ENCODE measurements around the gene KPNA1. TPM values are rescaled to one million over a fixed set of nuclear protein-coding genes. Genes with fewer than 3 reads are reported as not detected.
A peak's percentile ranks its signal among the peaks of the same experiment; 100 is the strongest.

The KPNA1 gene
- total RNA-seq, 1 donor from 2014 or later: 22.4 TPM

DNA sequence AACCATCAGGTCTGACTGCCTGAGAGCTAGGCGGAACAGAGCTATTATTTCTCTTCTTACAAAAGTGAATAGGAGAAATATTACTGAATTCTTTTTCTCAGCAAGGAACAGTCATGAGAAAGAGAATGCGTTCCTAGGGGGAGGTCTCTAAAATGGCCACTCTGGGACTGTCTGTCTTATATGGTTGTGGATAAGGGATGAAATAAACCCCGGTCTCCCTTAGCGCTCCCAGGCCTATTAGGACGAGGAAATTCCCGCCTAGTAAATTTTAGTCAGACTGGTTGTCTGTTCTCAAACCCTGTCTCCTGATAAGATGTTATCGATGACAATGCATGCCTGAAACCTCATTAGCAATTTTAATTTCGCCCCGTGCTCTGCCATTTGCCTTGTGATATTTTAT, 78.8 kb downstream of the KPNA1 start:
- Histone ChIP-seq H3K27ac (ENCODE audit: low read depth, low read length) (no peak overlapping the region), H3K36me3 (ENCODE audit: control insufficient read depth in 3 of 3, insufficient read depth in 3 of 3, low read length in 3 of 3) (peaks cover 40 to 59% (median 42%) of the 10 kb centered on the region in 3 donors)

GRCh38 chr3:122430371-122430770, 84.4 kb downstream of the KPNA1 start:
- H3K9ac ChIP-seq (ENCODE audit: low read depth in 1 of 3, low read length in 3 of 3): no peak overlapping the region
- no peak overlapping the region for H3K4me3 ChIP-seq (ENCODE audit: low read length in 3 of 3)
- no peaks in the 10 kb centered on the region for H3K27me3 ChIP-seq (ENCODE audit: control insufficient read depth in 3 of 3, insufficient read depth in 3 of 3, low read length in 3 of 3)
- no peaks in the 10 kb centered on the region for H3K9me3 ChIP-seq (ENCODE audit: control insufficient read depth in 3 of 3, low read length in 3 of 3)
- peaks cover 21 to 46% (median 25%) of the 10 kb centered on the region in 3 donors for H3K36me3 ChIP-seq (ENCODE audit: control insufficient read depth in 3 of 3, insufficient read depth in 3 of 3, low read length in 3 of 3)
- H3K27ac ChIP-seq (ENCODE audit: low read depth, low read length): no peak overlapping the region
- H3K4me1 ChIP-seq (ENCODE audit: control insufficient read depth in 3 of 3, insufficient read depth in 3 of 3, low read length in 3 of 3): no peaks in the 10 kb centered on the region

More for the DNA sequence above, 78.8 kb downstream of the KPNA1 start:
- Histone ChIP-seq H3K27me3 (ENCODE audit: control insufficient read depth in 3 of 3, insufficient read depth in 3 of 3, low read length in 3 of 3) (no peaks in the 10 kb centered on the region), H3K4me3 (ENCODE audit: low read length in 3 of 3) (no peak overlapping the region), H3K9me3 (ENCODE audit: control insufficient read depth in 3 of 3, low read length in 3 of 3) (no peaks in the 10 kb centered on the region), H3K9ac (ENCODE audit: low read depth in 1 of 3, low read length in 3 of 3) (no peak overlapping the region), H3K4me1 (ENCODE audit: control insufficient read depth in 3 of 3, insufficient read depth in 3 of 3, low read length in 3 of 3) (no peaks in the 10 kb centered on the region)

GRCh38 chr3:122427857-122428471, 86.8 kb downstream of the KPNA1 start:
- Histone ChIP-seq H3K27me3 (ENCODE audit: control insufficient read depth in 3 of 3, insufficient read depth in 3 of 3, low read length in 3 of 3) (no peaks in the 10 kb centered on the region), H3K9ac (ENCODE audit: low read depth in 1 of 3, low read length in 3 of 3) (no peak overlapping the region), H3K4me3 (ENCODE audit: low read length in 3 of 3) (no peak overlapping the region), H3K9me3 (ENCODE audit: control insufficient read depth in 3 of 3, low read length in 3 of 3) (no peaks in the 10 kb centered on the region), H3K4me1 (ENCODE audit: control insufficient read depth in 3 of 3, insufficient read depth in 3 of 3, low read length in 3 of 3) (no peaks in the 10 kb centered on the region), H3K27ac (ENCODE audit: low read depth, low read length) (no peak overlapping the region), H3K36me3 (ENCODE audit: control insufficient read depth in 3 of 3, insufficient read depth in 3 of 3, low read length in 3 of 3) (peaks cover 15 to 40% (median 27%) of the 10 kb centered on the region in 3 donors)

DNA sequence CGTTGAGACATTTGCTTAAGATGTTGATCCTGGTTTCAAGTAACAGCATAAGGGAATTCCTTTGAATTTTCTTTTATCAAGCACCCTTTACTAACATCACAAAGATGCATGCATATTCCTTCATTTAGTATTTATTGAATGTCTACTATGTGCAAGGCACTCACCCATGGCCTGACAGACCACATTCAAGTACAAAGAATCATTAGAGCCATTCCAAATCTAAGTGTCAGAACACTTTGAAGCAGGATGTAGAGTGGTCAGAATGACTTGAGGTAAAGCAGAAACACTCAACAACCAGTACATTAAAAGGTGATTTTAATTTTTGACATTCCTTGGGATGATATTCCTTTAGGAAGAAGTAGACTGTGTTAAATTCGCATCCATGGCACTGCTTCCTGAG, 92.9 kb downstream of the KPNA1 start:
- Histone ChIP-seq H3K9me3 (ENCODE audit: control insufficient read depth in 3 of 3, low read length in 3 of 3) (no peaks in the 10 kb centered on the region), H3K36me3 (ENCODE audit: control insufficient read depth in 3 of 3, insufficient read depth in 3 of 3, low read length in 3 of 3) (peaks cover 14 to 20% (median 16%) of the 10 kb centered on the region in 3 donors), H3K9ac (ENCODE audit: low read depth in 1 of 3, low read length in 3 of 3) (no peak overlapping the region), H3K4me3 (ENCODE audit: low read length in 3 of 3) (no peak overlapping the region), H3K4me1 (ENCODE audit: control insufficient read depth in 3 of 3, insufficient read depth in 3 of 3, low read length in 3 of 3) (peaks cover 6 to 13% (median 11%) of the 10 kb centered on the region in 3 donors), H3K27ac (ENCODE audit: low read depth, low read length) (no peak overlapping the region), H3K27me3 (ENCODE audit: control insufficient read depth in 3 of 3, insufficient read depth in 3 of 3, low read length in 3 of 3) (no peaks in the 10 kb centered on the region)

DNA sequence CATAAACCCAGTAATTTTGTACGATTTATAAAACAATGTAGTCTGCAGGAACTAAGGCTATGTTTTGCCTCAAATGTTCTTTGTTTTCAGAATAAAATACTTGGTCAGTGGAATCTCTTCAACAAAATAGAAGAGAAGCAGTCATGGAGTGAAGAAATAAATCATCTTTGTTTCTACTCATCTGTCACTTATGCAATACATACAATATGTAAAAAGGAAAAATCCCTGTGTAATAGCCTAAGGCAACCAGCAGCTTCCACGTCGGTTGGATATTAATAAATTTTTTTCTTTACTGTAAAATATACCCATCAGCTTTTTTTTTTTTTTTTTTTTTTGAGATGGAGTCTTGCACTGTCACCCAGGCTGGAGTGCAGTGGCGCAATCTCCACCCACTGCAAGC, 93.6 kb downstream of the KPNA1 start:
- H3K27ac ChIP-seq (ENCODE audit: low read depth, low read length): no peak overlapping the region
- H3K4me1 ChIP-seq (ENCODE audit: control insufficient read depth in 3 of 3, insufficient read depth in 3 of 3, low read length in 3 of 3): peaks cover 6 to 13% (median 12%) of the 10 kb centered on the region in 3 donors
- H3K36me3 ChIP-seq (ENCODE audit: control insufficient read depth in 3 of 3, insufficient read depth in 3 of 3, low read length in 3 of 3): peaks cover 7 to 13% (median 9%) of the 10 kb centered on the region in 3 donors
- no peaks in the 10 kb centered on the region for H3K27me3 ChIP-seq (ENCODE audit: control insufficient read depth in 3 of 3, insufficient read depth in 3 of 3, low read length in 3 of 3)
- H3K4me3 ChIP-seq (ENCODE audit: low read length in 3 of 3): no peak overlapping the region
- H3K9me3 ChIP-seq (ENCODE audit: control insufficient read depth in 3 of 3, low read length in 3 of 3): no peaks in the 10 kb centered on the region
- no peak overlapping the region for H3K9ac ChIP-seq (ENCODE audit: low read depth in 1 of 3, low read length in 3 of 3)

DNA sequence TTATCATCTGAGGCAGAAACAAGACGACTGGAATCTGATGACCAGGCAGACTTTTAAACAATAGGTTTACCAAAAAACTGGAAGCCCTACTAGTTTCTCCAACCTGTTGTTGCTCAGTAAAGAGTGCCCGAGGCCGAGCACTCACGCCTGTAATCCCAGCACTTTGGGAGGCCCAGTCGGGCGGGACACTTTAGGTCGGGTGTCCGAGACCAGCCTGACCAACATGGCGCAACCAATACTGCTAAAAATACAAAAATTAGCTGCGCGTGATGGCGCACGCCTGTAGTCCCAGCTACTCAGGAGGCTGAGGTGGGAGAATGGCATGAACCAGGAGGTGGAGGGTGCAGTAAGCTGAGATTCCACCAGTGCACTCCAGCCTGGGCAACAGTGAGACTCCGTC, 97.8 kb downstream of the KPNA1 start:
- H3K27ac ChIP-seq (ENCODE audit: low read depth, low read length): peak overlapping the region; percentile 94
- H3K4me3 ChIP-seq (ENCODE audit: low read length in 3 of 3): peak overlapping the region; percentile 90 to 92 (median 91)
- H3K36me3 ChIP-seq (ENCODE audit: control insufficient read depth in 3 of 3, insufficient read depth in 3 of 3, low read length in 3 of 3): peaks cover 0 to 8% (median 2%) of the 10 kb centered on the region in 3 donors
- H3K4me1 ChIP-seq (ENCODE audit: control insufficient read depth in 3 of 3, insufficient read depth in 3 of 3, low read length in 3 of 3): peaks cover 16 to 42% (median 23%) of the 10 kb centered on the region in 3 donors
- no peaks in the 10 kb centered on the region for H3K27me3 ChIP-seq (ENCODE audit: control insufficient read depth in 3 of 3, insufficient read depth in 3 of 3, low read length in 3 of 3)
- H3K9me3 ChIP-seq (ENCODE audit: control insufficient read depth in 3 of 3, low read length in 3 of 3): no peaks in the 10 kb centered on the region
- H3K9ac ChIP-seq (ENCODE audit: low read depth in 1 of 3, low read length in 3 of 3): peak overlapping the region; percentile 91 to 96 (median 93)

- Histone ChIP-seq H3K4me3 (ENCODE audit: low read length in 3 of 3) (peak within 1 kb of the TSS; percentile 90 to 92 (median 91)), H3K27ac (ENCODE audit: low read depth, low read length) (peak within 1 kb of the TSS; percentile 94), H3K27me3 (ENCODE audit: control insufficient read depth in 3 of 3, insufficient read depth in 3 of 3, low read length in 3 of 3) (no peaks in the 10 kb centered on the region), H3K36me3 (ENCODE audit: control insufficient read depth in 3 of 3, insufficient read depth in 3 of 3, low read length in 3 of 3) (peaks cover 0 to 9% (median 2%) of the 10 kb centered on the region in 3 donors), H3K9me3 (ENCODE audit: control insufficient read depth in 3 of 3, low read length in 3 of 3) (no peaks in the 10 kb centered on the region), H3K9ac (ENCODE audit: low read depth in 1 of 3, low read length in 3 of 3) (peak within 1 kb of the TSS; percentile 91 to 96 (median 93)), H3K4me1 (ENCODE audit: control insufficient read depth in 3 of 3, insufficient read depth in 3 of 3, low read length in 3 of 3) (peaks cover 16 to 42% (median 23%) of the 10 kb centered on the region in 3 donors)
Measured at GRCh38 chr3:122415762-122416654, 98.7 kb downstream of the KPNA1 start, which contains the start of gene WDR5B. TSS of gene WDR5B (minus strand) at chr3:122416062. CDS start at chr3:122415528, 534 bp downstream.

- peak overlapping the region; percentile 90 to 92 (median 91) for H3K4me3 ChIP-seq (ENCODE audit: low read length in 3 of 3)
- no peaks in the 10 kb centered on the region for H3K9me3 ChIP-seq (ENCODE audit: control insufficient read depth in 3 of 3, low read length in 3 of 3)
- H3K4me1 ChIP-seq (ENCODE audit: control insufficient read depth in 3 of 3, insufficient read depth in 3 of 3, low read length in 3 of 3): peaks cover 14 to 40% (median 23%) of the 10 kb centered on the region in 3 donors
- H3K27ac ChIP-seq (ENCODE audit: low read depth, low read length): peak overlapping the region; percentile 94
- peak overlapping the region; percentile 91 to 96 (median 93) for H3K9ac ChIP-seq (ENCODE audit: low read depth in 1 of 3, low read length in 3 of 3)
- H3K36me3 ChIP-seq (ENCODE audit: control insufficient read depth in 3 of 3, insufficient read depth in 3 of 3, low read length in 3 of 3): peaks cover 4 to 15% (median 8%) of the 10 kb centered on the region in 3 donors
- H3K27me3 ChIP-seq (ENCODE audit: control insufficient read depth in 3 of 3, insufficient read depth in 3 of 3, low read length in 3 of 3): no peaks in the 10 kb centered on the region
Measured at GRCh38 chr3:122415104-122415744, 99.5 kb downstream of the KPNA1 start.

DNA sequence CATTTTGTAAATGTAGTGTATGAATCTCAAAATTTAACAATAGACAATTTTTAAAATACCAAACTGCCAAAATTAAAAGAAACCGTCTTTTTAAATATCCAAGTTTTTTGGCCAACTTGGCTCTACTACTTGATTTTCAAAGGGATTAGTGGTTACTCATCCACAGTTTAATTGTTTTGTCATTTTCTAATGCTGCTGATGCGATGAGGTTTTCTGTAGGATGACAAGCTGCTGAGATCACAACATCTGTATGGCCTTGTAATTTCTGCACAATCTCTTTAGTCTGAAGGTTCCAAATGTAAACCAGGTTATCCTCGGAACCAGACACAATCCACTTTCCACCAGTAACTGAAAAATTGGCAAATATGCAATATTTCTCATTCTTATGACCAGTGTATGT, 100.3 kb downstream of the KPNA1 start:
- H3K4me1 ChIP-seq (ENCODE audit: control insufficient read depth in 3 of 3, insufficient read depth in 3 of 3, low read length in 3 of 3): peaks cover 12 to 38% (median 23%) of the 10 kb centered on the region in 3 donors
- H3K36me3 ChIP-seq (ENCODE audit: control insufficient read depth in 3 of 3, insufficient read depth in 3 of 3, low read length in 3 of 3): peaks cover 10 to 17% (median 15%) of the 10 kb centered on the region in 3 donors
- H3K4me3 ChIP-seq (ENCODE audit: low read length in 3 of 3): peak overlapping the region in 1 of 3 donors; percentile 91
- peak overlapping the region in 1 of 3 donors; percentile 8 for H3K9ac ChIP-seq (ENCODE audit: low read depth in 1 of 3, low read length in 3 of 3)
- no peaks in the 10 kb centered on the region for H3K9me3 ChIP-seq (ENCODE audit: control insufficient read depth in 3 of 3, low read length in 3 of 3)
- H3K27me3 ChIP-seq (ENCODE audit: control insufficient read depth in 3 of 3, insufficient read depth in 3 of 3, low read length in 3 of 3): no peaks in the 10 kb centered on the region
- no peak overlapping the region for H3K27ac ChIP-seq (ENCODE audit: low read depth, low read length)

Data from skeletal muscle tissue (tissue), 4 donors.